T-cell (primary cell): ENCODE data around the gene GRID2. TPM values are rescaled to one million over a fixed set of nuclear protein-coding genes. Genes with fewer than 3 reads are reported as not detected.

Experiments used
- ATAC-seq, 4 experiments: fragments of 200-7000 bp in 3 of 4; fragments of 150-1000 bp in 1 of 4; cut with Tn5 transposase; replicated peaks in 1 of 4; 1 replicate in 3 of 4; 2 replicates in 1 of 4; pipeline ENCODE4 v1.10.0; 2021; ENCODE audit warnings: moderate library complexity in 3 of 4, mild to moderate bottlenecking in 2 of 4, moderate number of reproducible peaks in 1 of 4
- CTCF ChIA-PET, 2 donors: fragments of 300-600 bp; sonication (Branson Sonifier 250); formaldehyde crosslinking; loops; one replicate each; lab custom pipeline; 2022; ENCODE audit warnings: antibody characterized with exemption in 2 of 2; lab: Charles Lee
- POLR2A ChIA-PET, 2 donors: fragments of 300-600 bp; sonication (Branson Sonifier 250); formaldehyde crosslinking; loops; one replicate each; lab custom pipeline; 2022; ENCODE audit warnings: antibody characterized with exemption in 2 of 2; lab: Charles Lee
- DNase-seq, 35 experiments: peaks; one replicate each; pipeline versions ENCODE4 v3.0.0 to v3.0.0-alpha.2; 2013 to 2023
- H3K27ac ChIP-seq: one replicate; pipeline ENCODE4 v1.5.1; 2013; ENCODE audit warnings: low read length
- H3K27me3 ChIP-seq, 2 experiments: replicated peaks in 1 of 2; 1 replicate in 1 of 2; 2 replicates in 1 of 2; pipeline versions ENCODE4 v1.6.1 to v1.7.0; 2013; ENCODE audit warnings: low read length in 1 of 2, mixed read lengths in 1 of 2; ENCODE audit not compliant: control insufficient read depth in 2 of 2, insufficient read depth in 2 of 2; ENCODE audit errors: extremely low read depth in 1 of 2
- H3K36me3 ChIP-seq, 2 donors: 1 replicate in 1 of 2; 2 replicates in 1 of 2; pipeline versions ENCODE4 v1.6.1 to v1.7.0; 2013; ENCODE audit warnings: low read length in 1 of 2; ENCODE audit not compliant: control insufficient read depth in 2 of 2, insufficient read depth in 1 of 2; ENCODE audit errors: extremely low read depth in 1 of 2
- H3K4me1 ChIP-seq, 2 experiments: 1 replicate in 1 of 2; 2 replicates in 1 of 2; pipeline versions ENCODE4 v1.6.1 to v1.7.0; 2013; ENCODE audit warnings: low read length in 2 of 2, mixed read lengths in 1 of 2; ENCODE audit not compliant: insufficient read depth in 2 of 2, control insufficient read depth in 1 of 2; ENCODE audit errors: extremely low read depth in 1 of 2
- H3K4me3 ChIP-seq, 2 donors: 1 replicate in 1 of 2; 2 replicates in 1 of 2; pipeline versions ENCODE4 v1.5.1 to v1.7.0; 2013; ENCODE audit warnings: mild to moderate bottlenecking in 2 of 2, low read length in 1 of 2, moderate library complexity in 1 of 2; ENCODE audit not compliant: control insufficient read depth in 1 of 2; ENCODE audit errors: extremely low read depth in 1 of 2
- H3K9me3 ChIP-seq: 2 replicates; pipeline ENCODE4 v1.7.0; 2013
- H3K27ac Mint-ChIP-seq, 2 donors: one replicate each; pipeline ENCODE4 v1.8.0; 2020 to 2021; ENCODE audit warnings: mild to moderate bottlenecking in 2 of 2, mixed read lengths in 2 of 2
- H3K27me3 Mint-ChIP-seq, 2 donors: one replicate each; pipeline ENCODE4 v1.8.0; 2021 to 2022; ENCODE audit warnings: mixed read lengths in 2 of 2
- H3K36me3 Mint-ChIP-seq: one replicate; pipeline ENCODE4 v1.8.0; 2021; ENCODE audit warnings: mixed read lengths
- H3K4me1 Mint-ChIP-seq, 3 donors: one replicate each; pipeline ENCODE4 v1.8.0; 2020 to 2022; ENCODE audit warnings: mixed read lengths in 3 of 3, mild to moderate bottlenecking in 1 of 3
- H3K4me3 Mint-ChIP-seq, 3 donors: one replicate each; pipeline ENCODE4 v1.8.0; 2020 to 2022; ENCODE audit warnings: mild to moderate bottlenecking in 3 of 3, mixed read lengths in 3 of 3, moderate library complexity in 3 of 3
- H3K9me3 Mint-ChIP-seq, 3 donors: one replicate each; pipeline ENCODE4 v1.8.0; 2020 to 2022; ENCODE audit warnings: mixed read lengths in 3 of 3
- WGBS: methylation state at CpG from one replicate; pipeline ENCODE4 v1.1.5; 2013; ENCODE audit warnings: missing lambda C conversion rate; ENCODE audit not compliant: insufficient coverage; 5-methylcytosine and 5-hydroxymethylcytosine counted together
- total RNA-seq, 35 experiments: library from RNA in 6 of 35; stranded (reverse) in 6 of 35; fragments of 120-200 nt in 1 of 35; gene quantifications; one replicate each; pipeline versions ENCODE4 v1.2.1 to v1.2.4 and lab custom pipeline; 2013 to 2026

The GRID2 gene
- total RNA-seq, 5 donors from 2014 or later (not counting 1 experiment from before 2014, with no cell fraction given), result 0.13 to 0.18 TPM; not detected in 3

GRCh38 chr4:93788712-93789111 lies 1484.9 kb downstream of the GRID2 start:
- ATAC-seq (no peak), DNase-seq (no peak)
- H3K9me3 Mint-ChIP-seq, result peaks cover 0 to 3% (median 0%) of the 10 kb centered on the region in 3 donors
- H3K36me3 Mint-ChIP-seq, result no peaks in the 10 kb centered on the region
- no peaks in the 10 kb centered on the region for H3K36me3 ChIP-seq
- H3K27ac Mint-ChIP-seq, result no peak overlapping the region
- H3K27me3 Mint-ChIP-seq, result no peaks in the 10 kb centered on the region
- no peak overlapping the region for H3K4me3 Mint-ChIP-seq
- no CpG with 5 or more reads among the region's 1 CpG for WGBS
- no peaks in the 10 kb centered on the region for H3K27me3 ChIP-seq
- H3K4me1 Mint-ChIP-seq, result no peaks in the 10 kb centered on the region
- H3K27ac ChIP-seq, result no peak overlapping the region
- no peaks in the 10 kb centered on the region for H3K4me1 ChIP-seq
- H3K9me3 ChIP-seq, result no peaks in the 10 kb centered on the region
- ChIA-PET POLR2A (no interaction called here), CTCF (no interaction called here)
- no peak overlapping the region for H3K4me3 ChIP-seq

- no CpG with 5 or more reads among the region's 3 CpGs for WGBS
- no peak for ATAC-seq
These were observed 1487.9 kb downstream of the GRID2 start for GRCh38 chr4:93791570-93792195.

GRCh38 chr4:93802045-93802444 lies 1498.3 kb downstream of the GRID2 start:
- no peaks in the 10 kb centered on the region for H3K36me3 Mint-ChIP-seq
- DNase-seq, result no peak
- peaks cover 0 to 5% (median 0%) of the 10 kb centered on the region in 3 donors for H3K9me3 Mint-ChIP-seq
- H3K4me3 Mint-ChIP-seq, result no peak overlapping the region
- no peak overlapping the region for H3K27ac ChIP-seq
- no peaks in the 10 kb centered on the region for H3K4me1 ChIP-seq
- no peaks in the 10 kb centered on the region for H3K4me1 Mint-ChIP-seq
- ChIA-PET POLR2A (no interaction called here), CTCF (no interaction called here)
- no peaks in the 10 kb centered on the region for H3K27me3 Mint-ChIP-seq
- H3K27me3 ChIP-seq, result no peaks in the 10 kb centered on the region
- no peaks in the 10 kb centered on the region for H3K36me3 ChIP-seq
- H3K27ac Mint-ChIP-seq, result no peak overlapping the region
- H3K4me3 ChIP-seq, result no peak overlapping the region
- WGBS, result 100% methylated on average over 1 of the region's 4 CpGs
- no peaks in the 10 kb centered on the region for H3K9me3 ChIP-seq
- no peak for ATAC-seq

More at GRCh38 chr4:93791570-93792195, 1487.9 kb downstream of the GRID2 start:
- H3K9me3 Mint-ChIP-seq, result peaks cover 0 to 3% (median 0%) of the 10 kb centered on the region in 3 donors
- DNase-seq, result peak in 1 of 35 experiments; percentile 14
- CTCF ChIA-PET, result no interaction called here
- no peaks in the 10 kb centered on the region for H3K36me3 Mint-ChIP-seq
- POLR2A ChIA-PET, result no interaction called here
- Histone ChIP-seq H3K27me3 (no peaks in the 10 kb centered on the region), H3K9me3 (no peaks in the 10 kb centered on the region), H3K27ac (no peak overlapping the region), H3K4me1 (no peaks in the 10 kb centered on the region), H3K36me3 (no peaks in the 10 kb centered on the region), H3K4me3 (no peak overlapping the region)
- H3K27me3 Mint-ChIP-seq, result no peaks in the 10 kb centered on the region
- no peaks in the 10 kb centered on the region for H3K4me1 Mint-ChIP-seq
- no peak overlapping the region for H3K4me3 Mint-ChIP-seq
- no peak overlapping the region for H3K27ac Mint-ChIP-seq

GRCh38 chr4:93809773-93810172 lies 1506.0 kb downstream of the GRID2 start:
- H3K36me3 Mint-ChIP-seq, result no peaks in the 10 kb centered on the region
- H3K4me1 Mint-ChIP-seq, result no peaks in the 10 kb centered on the region
- no peaks in the 10 kb centered on the region for H3K27me3 ChIP-seq
- no peak overlapping the region for H3K27ac ChIP-seq
- H3K4me3 Mint-ChIP-seq, result no peak overlapping the region
- no peaks in the 10 kb centered on the region for H3K9me3 ChIP-seq
- 90% methylated on average over 2 of the region's 4 CpGs for WGBS
- DNase-seq, result no peak
- H3K36me3 ChIP-seq, result no peaks in the 10 kb centered on the region
- no peak overlapping the region for H3K27ac Mint-ChIP-seq
- H3K4me1 ChIP-seq, result no peaks in the 10 kb centered on the region
- ChIA-PET POLR2A (no interaction called here), CTCF (no interaction called here)
- peaks cover 0 to 7% (median 0%) of the 10 kb centered on the region in 3 donors for H3K9me3 Mint-ChIP-seq
- no peak for ATAC-seq
- no peaks in the 10 kb centered on the region for H3K27me3 Mint-ChIP-seq
- no peak overlapping the region for H3K4me3 ChIP-seq

DNA sequence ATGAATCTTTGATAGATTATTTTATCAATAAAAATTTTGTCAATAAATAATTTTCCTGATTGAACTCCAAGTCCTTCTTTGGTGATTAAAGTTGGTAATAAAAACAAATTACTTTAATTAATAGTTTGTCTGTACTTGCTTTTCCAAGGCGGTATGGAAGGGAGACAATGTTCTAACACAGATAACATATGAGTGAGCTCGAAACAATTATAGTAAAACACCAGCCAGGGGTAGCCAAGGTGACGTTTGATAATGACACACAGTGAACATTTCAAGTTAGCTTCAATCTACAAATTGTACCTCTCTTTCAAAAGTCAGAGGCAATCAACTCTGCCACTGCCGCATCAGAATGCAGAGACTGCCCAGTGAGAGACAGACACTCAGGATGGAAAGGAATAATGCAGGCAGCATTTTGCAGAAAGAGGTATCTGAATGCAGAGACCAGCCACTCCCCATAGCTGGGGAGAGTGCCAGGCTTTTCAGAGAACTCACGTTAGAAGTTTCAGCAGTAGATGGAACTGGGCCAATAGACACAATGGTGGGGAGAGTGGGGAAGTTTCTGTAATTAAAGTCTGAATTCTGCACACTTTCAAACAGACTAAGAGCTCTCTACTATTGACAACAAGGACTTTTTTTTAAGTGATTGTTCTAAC lies 1506.7 kb downstream of the GRID2 start:
- H3K9me3 ChIP-seq, result no peaks in the 10 kb centered on the region
- no peak overlapping the region for H3K4me3 ChIP-seq
- WGBS, result 33% methylated on average over 1 of the region's 5 CpGs
- Mint-ChIP-seq H3K4me1 (no peaks in the 10 kb centered on the region), H3K27me3 (no peaks in the 10 kb centered on the region), H3K9me3 (peaks cover 0 to 7% (median under 1%) of the 10 kb centered on the region in 3 donors), H3K36me3 (no peaks in the 10 kb centered on the region), H3K27ac (no peak overlapping the region), H3K4me3 (no peak overlapping the region)
- no peaks in the 10 kb centered on the region for H3K36me3 ChIP-seq
- CTCF ChIA-PET, result no interaction called here
- ATAC-seq, result no peak
- H3K27ac ChIP-seq, result no peak overlapping the region
- H3K4me1 ChIP-seq, result no peaks in the 10 kb centered on the region
- H3K27me3 ChIP-seq, result no peaks in the 10 kb centered on the region
- no peak for DNase-seq
- POLR2A ChIA-PET, result no interaction called here

DNA sequence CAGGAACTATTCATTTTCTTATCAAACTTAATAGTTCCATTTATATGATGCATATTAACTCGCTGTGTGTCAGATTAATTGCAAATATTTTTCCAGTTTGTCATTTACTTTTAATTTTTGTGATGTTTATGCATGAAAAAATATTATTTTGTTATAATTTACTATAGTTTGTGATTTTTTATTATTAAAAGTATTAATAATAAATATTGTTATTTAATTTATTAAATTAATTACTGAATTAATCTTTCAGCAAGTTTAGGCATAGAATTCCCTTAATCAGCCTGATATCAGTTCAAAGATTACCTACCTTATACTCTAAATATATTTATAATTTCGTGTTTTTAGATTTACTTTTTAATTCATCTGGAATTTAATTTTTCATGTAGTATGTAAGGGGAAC lies 1509.3 kb downstream of the GRID2 start:
- ATAC-seq (no peak), DNase-seq (no peak)
- no peaks in the 10 kb centered on the region for H3K9me3 ChIP-seq
- ChIA-PET POLR2A (interaction anchor here in 1 of 2 donors (0.6 kb wide), 1 partner anchor 14 kb away, joined by 5 read pairs; no protein-coding TSS in a partner anchor), CTCF (no interaction called here)
- H3K9me3 Mint-ChIP-seq, result peaks cover 3 to 7% (median 4%) of the 10 kb centered on the region in 3 donors
- H3K4me3 ChIP-seq, result no peak overlapping the region
- no peaks in the 10 kb centered on the region for H3K27me3 ChIP-seq
- H3K4me3 Mint-ChIP-seq, result no peak overlapping the region
- H3K4me1 Mint-ChIP-seq, result no peaks in the 10 kb centered on the region
- no peaks in the 10 kb centered on the region for H3K36me3 Mint-ChIP-seq
- no CpG with 5 or more reads among the region's 2 CpGs for WGBS
- H3K27ac ChIP-seq, result no peak overlapping the region
- no peaks in the 10 kb centered on the region for H3K27me3 Mint-ChIP-seq
- no peak overlapping the region for H3K27ac Mint-ChIP-seq
- H3K36me3 ChIP-seq, result no peaks in the 10 kb centered on the region
- no peaks in the 10 kb centered on the region for H3K4me1 ChIP-seq
